Fibroblast of villous mesenchyme (primary cell): ENCODE measurements around the gene BTBD18. TPM values are rescaled to one million over a fixed set of nuclear protein-coding genes. Genes with fewer than 3 reads are reported as not detected.

Experiments
- DNase-seq: peaks from one replicate; pipeline ENCODE4 v3.0.0-alpha.2; 2010; ENCODE audit warnings: low read depth
- H3K4me3 ChIP-seq: 2 replicates; pipeline ENCODE4 v1.5.1; 2011; ENCODE audit warnings: low read depth, mild to moderate bottlenecking, low read length
- total RNA-seq: library from RNA; depleted of rRNA; stranded (reverse); fragments of >200 nt; gene quantifications from 2 replicates; pipeline ENCODE4 v1.2.3, GENCODE V29; 2012
- TF ChIP-seq, protein P1 (sequence below): IDR thresholded peaks from 2 replicates; pipeline ENCODE4 v1.5.1; 2012; ENCODE audit warnings: low read depth, mild to moderate bottlenecking, low read length; ENCODE audit not compliant: insufficient read depth

BTBD18 gene
- total RNA-seq, 1 donor: not detected

GRCh38 chr11:57786436-57786835 lies 34.8 kb upstream of the BTBD18 start:
- DNase-seq: peak; percentile 49
- H3K4me3 ChIP-seq: no peak overlapping the region
- TF ChIP-seq, protein P1, sequence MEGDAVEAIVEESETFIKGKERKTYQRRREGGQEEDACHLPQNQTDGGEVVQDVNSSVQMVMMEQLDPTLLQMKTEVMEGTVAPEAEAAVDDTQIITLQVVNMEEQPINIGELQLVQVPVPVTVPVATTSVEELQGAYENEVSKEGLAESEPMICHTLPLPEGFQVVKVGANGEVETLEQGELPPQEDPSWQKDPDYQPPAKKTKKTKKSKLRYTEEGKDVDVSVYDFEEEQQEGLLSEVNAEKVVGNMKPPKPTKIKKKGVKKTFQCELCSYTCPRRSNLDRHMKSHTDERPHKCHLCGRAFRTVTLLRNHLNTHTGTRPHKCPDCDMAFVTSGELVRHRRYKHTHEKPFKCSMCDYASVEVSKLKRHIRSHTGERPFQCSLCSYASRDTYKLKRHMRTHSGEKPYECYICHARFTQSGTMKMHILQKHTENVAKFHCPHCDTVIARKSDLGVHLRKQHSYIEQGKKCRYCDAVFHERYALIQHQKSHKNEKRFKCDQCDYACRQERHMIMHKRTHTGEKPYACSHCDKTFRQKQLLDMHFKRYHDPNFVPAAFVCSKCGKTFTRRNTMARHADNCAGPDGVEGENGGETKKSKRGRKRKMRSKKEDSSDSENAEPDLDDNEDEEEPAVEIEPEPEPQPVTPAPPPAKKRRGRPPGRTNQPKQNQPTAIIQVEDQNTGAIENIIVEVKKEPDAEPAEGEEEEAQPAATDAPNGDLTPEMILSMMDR: no peak

DNA sequence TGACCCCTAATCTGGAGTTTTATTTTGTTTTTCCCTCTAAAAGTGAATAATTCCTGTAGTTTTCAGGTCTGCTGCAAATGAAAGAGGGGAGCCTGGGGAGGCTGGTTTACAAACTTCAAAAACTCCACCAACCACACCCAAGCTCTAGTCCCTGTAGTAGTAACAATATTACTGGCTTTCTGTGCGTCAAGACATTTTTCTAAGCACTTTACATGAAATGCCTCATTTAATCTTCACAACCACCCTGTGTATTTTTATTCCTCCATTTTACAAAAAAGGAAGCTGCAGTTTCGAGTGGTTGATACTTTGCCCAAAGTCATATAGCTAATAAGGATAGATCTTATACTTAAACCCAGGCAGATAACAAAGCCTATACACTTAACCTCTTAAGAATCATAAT lies 33.5 kb upstream of the BTBD18 start:
- DNase-seq: no peak
- no peak overlapping the region for H3K4me3 ChIP-seq
- TF ChIP-seq, protein P1: no peak

GRCh38 chr11:57781529-57781943 lies 29.9 kb upstream of the BTBD18 start:
- H3K4me3 ChIP-seq: no peak overlapping the region
- TF ChIP-seq, protein P1: no peak
- DNase-seq: peak; percentile 51

DNA sequence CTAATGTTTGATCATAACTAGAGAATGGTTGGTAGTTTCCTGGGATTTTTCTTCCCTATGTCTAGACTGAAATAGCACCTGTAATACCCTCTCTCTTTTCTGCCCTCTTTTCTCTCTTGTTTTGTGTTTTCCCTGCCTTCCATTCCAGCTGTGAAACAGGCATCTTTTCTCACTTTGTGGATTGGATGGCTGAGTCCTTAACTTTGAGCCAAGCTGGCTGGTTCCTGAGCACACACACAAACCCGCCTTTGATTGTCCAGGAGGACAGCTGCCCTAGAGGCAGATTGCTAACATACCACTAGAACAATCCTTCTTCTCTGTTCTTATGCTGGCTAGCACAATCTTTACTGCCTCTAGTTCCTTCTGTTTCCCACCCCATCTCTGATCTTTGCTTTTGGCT lies 27.7 kb upstream of the BTBD18 start:
- peak; percentile 59 for DNase-seq

DNA sequence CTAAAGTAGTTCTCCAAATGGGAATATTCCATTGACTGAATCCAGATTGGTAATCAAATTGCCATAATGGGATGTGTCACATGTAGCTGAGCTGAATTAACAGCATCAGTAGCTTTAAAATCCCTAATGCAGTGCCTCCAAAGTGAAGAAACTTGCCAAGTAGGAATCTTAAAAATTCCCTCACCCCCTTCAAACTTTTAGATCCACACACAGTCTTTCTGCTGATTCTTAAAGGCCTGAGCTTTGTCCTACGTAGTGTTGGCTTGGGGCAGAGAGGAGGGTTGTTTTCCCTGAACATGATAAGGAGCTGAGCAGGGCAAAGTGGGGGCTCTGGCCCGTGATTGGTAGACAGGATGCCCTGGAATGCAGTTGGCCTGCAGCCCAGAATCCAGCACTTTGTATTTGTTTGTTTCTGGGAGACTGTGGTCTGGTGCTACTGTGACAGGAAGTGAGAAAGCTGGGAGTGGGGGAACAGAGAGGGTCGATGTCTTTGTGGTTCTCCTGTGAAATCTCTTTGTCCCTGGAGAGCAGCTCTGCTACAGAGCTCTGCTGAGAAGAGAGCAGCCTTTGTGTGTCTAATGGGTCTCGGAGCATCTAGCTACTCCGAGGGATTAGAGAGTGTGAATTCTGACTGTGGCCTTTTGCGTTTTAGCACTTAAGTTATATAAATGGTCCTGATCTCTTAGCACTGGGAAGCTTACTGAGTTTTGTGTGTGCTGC lies 26.9 kb upstream of the BTBD18 start:
- TF ChIP-seq, protein P1: no peak
- H3K4me3 ChIP-seq: peak overlapping the region; percentile 43
- peak; percentile 98 for DNase-seq

More for the DNA sequence above, 27.7 kb upstream of the BTBD18 start:
- no peak overlapping the region for H3K4me3 ChIP-seq
- TF ChIP-seq, protein P1: no peak

DNA sequence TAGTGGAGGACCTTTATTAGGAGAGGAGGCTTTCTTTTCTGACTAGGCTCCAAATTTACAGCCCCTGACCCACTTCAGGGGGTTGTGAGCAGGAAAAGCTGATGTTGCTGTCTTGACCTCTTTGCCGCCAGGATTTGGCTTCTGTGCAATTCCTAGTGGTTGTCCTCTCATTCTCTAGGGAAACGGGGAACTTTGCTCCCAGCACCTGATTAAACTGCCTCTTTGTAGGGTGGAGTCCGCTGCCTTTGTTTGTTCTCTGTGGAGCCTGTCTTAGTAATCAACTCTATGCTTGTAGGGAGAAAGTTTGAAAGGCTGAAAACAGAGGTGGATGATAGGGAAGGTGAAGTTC lies 26.3 kb upstream of the BTBD18 start:
- TF ChIP-seq, protein P1: no peak
- peak overlapping the region; percentile 43 for H3K4me3 ChIP-seq
- peak; percentile 56 for DNase-seq
